Muscle of back (tissue), 11 donors: ENCODE data around the gene CANX. TPM values are rescaled to one million over a fixed set of nuclear protein-coding genes. Genes with fewer than 3 reads are reported as not detected.

Experiments used
- DNase-seq, 3 donors: peaks; one replicate each; pipeline versions ENCODE4 v3.0.0 to v3.0.0-alpha.2; 2013
- polyA plus RNA-seq, 10 donors: library from polyadenylated mRNA; unstranded; fragments of 120-200 nt; gene quantifications; one replicate each; pipeline ENCODE4 v1.2.1, GENCODE V29; 2013; ENCODE audit not compliant: insufficient read length in 10 of 10

Gene CANX
- polyA plus RNA-seq, 10 donors: 192 to 285 (median 237) TPM

DNA sequence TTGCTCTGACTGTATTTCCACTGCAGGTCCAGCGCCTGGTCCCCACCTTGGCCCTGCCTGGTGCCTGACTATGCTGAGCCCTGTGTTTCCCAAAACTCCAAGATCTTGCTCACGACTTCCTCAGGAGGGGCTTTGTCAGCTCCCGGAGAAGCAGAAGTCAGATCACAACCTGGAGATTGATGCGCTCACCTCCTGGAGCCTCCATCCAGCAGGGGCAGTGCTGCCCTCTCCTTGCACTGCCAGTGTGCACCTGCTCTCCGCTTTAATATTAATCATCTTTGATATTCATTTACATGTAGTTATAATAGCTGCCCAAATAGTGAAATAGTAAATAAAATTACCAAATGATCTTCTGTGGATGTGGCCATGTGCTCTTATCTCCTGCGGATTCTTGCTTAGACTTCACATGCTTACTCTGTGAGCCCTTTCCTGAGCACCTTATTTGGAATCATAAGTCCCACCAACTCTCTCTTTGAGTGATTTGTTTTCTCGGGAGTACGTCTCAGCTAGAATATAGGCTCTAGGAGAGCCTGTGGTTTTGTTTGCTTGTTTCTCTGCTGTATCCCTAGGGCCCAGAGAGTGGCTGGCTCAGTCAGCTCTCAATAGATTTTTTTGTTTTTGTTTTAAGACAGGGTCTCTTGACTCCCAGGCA, 51.2 kb downstream of the CANX start:
- no peak for DNase-seq

DNA sequence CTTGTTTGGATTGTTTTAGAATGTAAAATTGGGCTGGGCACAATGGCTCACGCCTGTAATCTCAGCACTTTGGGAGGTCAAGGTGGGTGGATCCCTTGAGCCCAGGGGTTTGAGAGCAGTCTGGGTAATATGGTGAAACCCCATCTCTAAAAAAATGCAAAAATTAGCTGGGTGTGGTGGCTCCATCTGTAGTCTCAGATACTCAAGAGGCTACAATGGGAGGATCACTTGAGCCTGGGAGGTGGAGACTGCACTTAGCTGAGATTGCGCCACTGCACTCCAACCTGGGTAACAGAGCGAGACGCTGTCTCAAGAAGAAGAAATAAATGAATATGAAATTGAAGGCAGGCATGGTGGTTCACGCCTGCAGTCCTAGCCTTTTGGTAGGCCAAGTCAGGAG, 55.2 kb downstream of the CANX start:
- DNase-seq: no peak

DNA sequence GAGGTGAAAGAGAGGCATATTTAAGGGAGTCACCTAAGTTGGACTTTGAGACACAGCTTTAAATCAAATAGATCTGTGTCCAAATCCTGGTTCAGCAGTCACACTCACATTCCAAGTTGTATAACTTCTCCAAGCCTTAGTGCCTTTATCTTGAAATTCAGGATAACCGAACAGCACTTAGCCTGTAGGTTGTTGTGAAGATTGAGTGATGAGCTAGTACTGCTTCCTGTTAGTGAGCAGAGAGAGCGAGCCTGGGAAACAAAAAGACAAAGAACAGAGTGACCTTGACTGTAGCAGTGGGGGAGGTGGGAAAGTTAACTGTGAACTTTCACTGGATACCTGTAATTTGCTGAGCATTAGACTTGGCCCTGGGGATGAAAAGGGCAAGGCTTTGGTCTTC, 56.3 kb downstream of the CANX start:
- DNase-seq: no peak

DNA sequence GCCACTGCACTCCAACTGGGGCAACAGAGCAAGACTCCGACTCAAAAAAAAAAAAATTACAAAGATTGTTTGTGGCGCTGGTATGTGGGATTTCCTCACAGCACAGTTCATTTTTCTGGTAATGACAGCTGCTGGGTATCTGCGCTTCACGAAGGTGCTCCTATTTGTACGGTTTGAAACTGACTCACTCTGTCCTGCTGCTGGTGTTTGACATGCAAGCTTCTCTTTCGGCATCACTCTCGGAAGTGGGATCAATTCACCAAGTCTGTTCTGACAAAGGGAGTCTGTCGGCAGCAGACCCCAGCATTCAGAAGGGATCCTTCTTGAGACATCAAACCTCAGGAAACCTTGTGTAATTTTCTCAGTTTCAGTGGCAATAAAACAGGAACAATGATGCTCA, 60.2 kb downstream of the CANX start:
- DNase-seq: no peak

DNA sequence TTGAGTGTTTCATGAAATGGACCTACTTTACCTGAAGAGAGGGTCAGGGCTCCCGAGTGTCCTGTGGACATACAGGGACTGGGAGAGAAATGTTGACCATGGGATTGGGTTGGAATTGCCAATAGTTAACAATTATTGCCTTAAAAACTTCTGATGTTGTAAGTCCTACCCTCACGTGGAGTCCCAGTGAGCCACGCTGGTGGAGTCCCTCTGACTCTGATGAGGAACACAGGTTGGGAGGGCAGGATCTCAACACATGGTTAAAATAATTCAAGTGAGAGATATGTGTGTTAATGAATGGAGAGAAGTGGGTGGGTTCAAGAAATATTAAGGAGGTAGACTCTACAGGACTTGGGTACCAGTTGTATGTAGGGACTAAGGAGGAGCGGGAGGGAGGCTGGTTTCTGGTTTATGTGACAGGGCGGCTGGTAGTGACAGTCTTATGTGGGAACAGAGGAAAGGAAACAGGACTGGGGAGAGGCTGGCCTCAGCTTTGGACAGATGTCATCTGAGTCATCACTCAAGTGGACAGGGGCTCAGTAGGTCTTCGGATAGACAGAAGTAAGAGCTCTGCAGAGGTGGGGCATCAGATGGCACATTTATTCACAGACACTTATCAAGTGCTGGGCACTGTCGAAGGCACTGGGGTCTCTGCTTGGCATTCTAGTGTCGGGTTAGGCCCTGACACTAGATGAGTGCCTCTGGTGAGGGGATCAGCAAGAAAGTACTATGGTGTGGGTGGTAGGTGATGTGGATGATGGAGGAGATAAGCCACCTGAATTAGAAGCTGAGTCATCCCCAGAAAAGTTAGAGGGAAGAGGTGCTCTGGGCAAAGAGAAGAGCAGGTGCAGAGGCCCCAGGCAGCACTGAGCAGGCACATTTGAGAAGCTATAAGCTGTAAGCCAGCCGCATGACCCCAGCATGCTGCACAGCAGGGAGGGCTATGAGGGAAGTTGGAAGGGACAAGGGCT, 61.1 kb downstream of the CANX start:
- DNase-seq: no peak

DNA sequence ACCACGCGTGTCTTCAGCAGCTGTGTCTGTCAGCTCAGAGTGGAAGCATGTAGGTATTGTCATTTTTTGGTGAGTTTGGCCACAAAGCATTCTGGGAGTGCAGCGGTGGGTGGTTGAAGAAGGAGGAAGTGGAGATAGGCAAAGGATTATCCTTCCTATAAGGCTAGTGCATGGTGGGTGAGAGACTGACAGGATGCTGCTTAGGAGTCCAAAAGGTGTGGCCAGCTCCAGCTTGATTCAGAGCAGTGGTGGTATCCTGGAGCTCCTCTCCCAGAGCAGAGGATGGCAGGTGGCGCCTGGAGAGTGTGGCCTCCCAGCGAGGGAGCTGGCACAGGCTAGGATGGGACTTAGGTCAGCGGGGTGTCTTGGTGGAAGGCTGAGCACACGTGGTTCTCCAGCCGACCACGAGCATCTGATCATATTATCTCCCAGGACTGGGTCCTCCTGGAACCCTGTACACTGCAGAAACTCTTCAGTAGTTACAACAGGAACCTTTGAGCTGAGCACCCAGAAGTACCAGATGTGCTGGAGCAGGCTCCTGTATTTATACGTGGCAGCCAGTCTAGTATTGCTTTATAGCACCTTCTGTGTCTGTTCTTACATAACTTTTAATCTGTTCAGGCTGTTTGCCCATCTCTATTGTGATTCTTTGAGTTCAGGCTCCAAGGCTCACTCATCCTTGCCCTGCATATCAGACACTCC, 63.5 kb downstream of the CANX start:
- no peak for DNase-seq

DNA sequence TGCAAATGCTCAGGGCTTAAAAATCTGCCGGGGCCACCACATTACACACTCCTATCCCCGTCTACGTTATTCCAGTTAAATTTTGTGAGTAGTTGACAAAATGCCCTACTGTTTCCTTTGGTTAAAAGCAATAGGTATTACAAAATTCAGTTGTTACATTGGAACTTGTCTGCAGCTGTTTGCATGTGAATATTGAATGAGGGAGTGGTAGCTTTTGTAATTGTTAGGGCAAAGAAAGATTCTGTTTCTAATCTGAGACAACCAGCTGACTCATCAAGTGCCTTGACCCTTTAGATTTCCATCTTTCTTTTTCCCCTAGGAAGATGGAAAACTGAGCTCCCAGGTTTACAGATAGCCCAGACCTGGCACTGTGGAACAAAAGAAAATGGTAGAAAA, 64.0 kb downstream of the CANX start:
- DNase-seq: no peak

DNA sequence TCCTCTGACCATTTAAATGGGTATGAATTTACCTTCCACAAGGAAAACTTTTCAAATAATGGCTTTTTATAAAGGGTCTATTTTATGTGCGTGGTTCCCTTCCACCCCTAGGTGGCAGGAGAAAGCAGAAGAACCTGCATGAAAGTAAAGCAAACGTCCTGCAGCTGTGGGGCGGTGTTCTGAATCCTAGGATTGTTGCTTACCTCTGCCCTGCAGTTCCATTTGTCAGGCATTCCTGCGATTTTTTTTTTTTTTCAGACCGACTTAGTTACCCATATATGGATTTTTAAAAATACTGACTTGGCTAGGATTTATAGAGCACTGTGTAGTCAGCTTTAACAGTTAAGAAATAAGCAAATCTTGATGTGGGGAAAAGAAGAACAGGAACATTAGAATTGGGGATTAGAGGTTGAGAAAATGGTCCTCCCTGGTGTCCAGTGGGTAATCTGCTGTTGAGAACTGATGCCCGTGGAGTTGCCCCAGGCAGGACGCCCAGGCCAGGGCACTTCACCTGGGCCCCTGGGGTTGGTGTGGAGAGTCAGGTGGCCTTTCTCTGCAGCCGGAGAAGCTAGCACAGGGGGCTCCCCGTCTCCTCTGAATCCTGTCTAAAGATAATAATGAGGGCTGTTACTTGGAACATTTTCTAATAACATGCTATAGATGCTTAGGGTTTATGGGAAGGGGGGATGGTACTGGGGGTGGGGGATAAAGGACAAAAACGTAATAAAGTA, 64.6 kb downstream of the CANX start:
- DNase-seq: peak; percentile 64 to 80 (median 71)

DNA sequence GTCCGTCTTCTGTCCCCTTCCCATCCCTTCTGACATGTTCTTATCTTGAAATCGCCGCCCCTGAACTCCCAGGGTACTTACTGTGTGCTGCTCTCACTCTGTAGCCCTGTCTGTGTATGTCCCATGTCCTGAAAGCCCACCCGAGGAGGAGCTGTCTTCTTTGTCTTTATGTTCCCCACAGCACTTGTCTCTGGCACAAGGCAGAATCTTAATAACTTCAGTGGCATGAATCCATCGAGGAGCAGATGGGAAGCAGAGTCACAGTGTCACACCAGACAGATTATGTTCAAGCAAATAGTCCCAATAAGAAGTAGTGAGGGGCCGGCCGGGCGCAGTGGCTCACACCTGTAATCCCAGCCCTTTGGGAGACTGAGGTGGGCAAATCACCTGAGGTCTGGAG, 65.3 kb downstream of the CANX start:
- no peak for DNase-seq

DNA sequence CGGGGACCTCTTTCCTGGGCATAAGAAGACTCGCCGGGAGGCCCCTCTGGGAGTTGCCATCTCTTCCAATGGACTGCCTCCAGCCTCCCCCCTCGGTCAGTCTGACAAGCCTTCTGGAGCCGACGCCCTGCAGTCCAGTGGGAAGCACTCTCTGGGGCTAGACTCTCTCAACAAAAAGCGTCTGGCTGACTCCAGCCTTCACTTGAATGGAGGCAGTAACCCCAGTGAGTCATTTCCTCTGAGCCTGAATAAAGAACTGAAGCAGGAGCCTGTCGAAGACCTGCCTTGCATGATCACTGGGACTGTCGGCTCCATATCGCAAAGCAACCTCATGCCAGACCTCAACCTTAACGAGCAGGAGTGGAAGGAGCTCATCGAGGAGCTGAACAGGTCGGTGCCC, 66.6 kb downstream of the CANX start:
- peak in 1 of 3 donors; percentile 54 for DNase-seq

DNA sequence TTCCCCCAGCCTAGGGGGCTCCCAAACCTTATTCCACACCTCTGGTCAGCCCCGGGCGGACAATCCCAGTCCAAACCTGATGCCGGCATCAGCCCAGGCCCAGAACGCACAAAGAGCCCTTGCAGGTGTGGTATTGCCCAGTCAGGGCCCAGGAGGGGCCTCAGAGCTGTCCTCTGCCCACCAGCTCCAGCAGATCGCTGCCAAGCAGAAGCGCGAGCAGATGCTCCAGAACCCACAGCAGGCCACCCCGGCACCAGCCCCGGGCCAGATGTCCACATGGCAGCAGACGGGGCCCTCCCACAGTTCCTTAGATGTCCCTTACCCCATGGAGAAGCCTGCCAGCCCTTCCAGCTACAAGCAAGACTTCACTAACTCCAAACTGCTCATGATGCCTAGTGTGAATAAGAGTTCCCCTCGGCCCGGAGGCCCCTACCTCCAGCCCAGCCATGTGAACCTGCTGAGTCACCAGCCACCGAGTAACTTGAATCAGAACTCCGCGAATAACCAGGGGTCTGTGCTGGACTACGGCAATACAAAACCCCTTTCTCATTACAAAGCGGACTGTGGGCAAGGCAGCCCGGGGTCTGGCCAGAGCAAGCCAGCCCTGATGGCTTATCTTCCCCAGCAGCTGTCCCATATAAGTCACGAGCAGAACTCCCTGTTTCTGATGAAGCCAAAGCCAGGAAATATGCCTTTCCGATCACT, 67.4 kb downstream of the CANX start:
- DNase-seq: no peak

DNA sequence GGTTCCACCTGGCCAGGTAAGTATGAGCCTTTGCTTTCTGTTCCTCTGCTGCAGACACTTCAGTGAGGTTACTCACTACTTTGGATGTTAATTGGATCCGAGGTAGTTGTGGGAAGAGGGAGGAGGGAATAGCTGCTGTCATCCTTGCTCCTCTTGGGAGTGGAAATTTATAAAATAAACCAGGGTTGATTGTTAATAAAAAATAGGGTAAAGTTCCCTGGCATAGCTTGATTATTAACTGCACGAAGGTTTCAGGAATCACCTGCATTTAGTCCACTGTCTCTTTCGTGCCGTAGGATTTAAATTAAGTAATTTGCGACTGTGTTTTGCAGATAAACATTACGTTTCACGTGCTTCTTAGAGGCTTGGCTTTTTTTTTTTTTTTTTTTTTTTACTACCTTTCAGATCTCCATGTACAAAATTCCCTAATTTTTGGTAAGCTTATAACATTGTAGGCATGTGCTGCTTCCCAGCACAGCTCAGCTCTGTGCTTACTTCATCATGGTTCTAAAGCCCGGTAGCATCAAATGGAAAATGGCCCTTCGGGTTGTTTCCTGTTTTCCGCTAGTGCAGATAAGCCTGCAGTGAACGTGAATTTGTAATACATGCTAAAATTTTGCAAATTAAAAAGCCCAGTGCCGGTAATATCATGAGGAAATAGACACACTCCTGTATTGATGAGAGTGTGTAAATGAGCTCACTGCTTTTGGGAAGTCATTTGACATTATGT, 68.1 kb downstream of the CANX start:
- no peak for DNase-seq

DNA sequence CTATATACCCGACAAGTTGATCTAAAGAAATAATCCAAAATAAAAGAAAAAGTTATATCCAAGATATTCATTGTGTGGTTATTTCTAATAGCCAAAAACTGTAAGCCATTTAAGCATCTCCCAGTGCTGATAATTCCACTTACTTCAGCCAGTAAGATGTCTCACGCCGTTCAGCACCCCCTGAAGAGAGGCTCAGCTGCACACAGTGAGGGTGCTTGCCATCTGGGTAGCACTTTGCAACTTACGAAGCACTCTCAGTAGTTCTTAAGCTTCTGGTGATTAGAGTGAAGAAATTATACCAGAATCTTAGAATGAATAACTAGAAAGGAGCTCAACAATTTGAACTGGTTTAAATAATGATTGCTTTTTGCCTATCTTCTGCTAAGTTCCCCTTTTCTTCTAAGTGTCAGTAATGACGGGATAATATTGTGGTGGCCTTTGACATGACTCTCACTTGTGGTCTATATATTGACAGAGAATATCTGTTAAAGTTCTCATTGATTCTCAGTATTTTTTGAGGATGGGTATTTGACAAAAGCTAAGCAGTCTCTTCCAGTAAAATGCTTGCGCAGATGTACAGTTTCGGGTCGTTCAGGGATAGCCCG, 68.8 kb downstream of the CANX start:
- no peak for DNase-seq

DNA sequence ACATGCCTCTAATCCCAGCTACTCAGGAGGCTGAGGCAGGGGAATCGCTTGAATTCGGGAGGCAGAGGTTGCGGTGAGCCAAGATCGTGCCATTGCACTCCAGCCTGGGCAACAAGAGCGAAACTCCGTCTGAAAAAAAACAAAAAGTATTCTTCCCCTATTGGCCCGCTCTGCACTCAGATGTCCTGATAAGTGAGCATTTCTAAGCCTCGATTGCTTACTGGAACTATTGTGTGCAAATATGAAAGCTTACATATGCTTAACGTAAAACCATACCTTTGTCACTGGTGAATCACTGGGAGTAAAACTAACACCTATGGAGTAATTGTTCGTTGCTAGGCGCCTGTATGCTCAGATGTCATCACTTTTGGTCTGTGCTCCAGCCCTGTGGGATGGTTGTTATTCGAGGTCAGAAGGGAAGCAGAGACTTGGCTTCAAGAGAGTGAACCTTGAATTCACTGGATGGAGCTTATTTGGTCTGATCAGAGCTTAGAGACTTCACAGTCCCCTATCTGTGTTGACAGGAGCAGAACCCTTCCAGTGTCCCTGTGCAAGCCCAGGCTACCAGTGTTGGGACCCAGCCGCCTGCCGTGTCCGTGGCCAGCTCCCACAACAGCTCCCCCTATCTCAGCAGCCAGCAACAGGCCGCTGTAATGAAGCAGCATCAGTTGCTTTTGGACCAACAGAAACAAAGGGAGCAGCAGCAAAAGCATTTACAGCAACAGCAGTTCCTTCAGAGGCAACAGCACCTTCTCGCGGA, 69.7 kb downstream of the CANX start:
- no peak for DNase-seq

DNA sequence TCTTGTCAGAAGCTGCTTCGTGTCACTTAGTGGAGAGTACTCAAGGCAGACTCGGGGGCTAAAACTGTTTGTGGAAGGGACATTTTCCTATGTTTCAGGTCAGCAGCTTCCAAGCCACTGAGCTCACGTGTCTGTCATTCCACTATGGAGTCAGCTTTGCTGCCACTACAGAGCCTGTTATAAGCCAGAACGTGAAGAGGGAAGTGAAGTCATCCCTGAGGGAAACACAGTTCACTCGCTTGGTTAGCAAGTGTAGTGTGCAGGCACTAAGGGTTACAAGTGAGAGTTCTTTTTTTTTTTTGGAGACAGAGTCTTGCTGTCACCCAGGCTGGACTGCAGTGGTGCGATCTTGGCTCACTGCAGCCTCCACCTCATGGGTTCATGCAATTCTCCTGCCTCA, 70.5 kb downstream of the CANX start:
- DNase-seq: no peak

DNA sequence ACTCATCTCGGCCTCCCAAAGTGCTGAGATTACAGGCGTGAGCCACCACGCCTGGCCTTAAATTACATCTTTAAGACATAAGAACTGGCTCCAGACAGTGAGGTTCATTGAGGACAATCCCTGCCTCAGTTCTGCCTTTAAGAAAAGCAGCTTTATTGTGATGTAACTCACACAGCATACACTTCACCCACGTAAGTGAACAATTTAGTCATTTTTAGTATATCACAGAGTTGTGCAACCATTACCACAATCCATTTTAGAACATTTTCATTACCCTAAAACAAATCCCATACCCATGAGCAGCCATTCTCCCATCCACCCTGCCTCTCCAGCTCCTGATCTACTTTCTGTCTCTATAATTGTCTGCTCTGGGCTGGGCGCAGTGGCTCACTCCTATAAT, 71.0 kb downstream of the CANX start:
- no peak for DNase-seq

DNA sequence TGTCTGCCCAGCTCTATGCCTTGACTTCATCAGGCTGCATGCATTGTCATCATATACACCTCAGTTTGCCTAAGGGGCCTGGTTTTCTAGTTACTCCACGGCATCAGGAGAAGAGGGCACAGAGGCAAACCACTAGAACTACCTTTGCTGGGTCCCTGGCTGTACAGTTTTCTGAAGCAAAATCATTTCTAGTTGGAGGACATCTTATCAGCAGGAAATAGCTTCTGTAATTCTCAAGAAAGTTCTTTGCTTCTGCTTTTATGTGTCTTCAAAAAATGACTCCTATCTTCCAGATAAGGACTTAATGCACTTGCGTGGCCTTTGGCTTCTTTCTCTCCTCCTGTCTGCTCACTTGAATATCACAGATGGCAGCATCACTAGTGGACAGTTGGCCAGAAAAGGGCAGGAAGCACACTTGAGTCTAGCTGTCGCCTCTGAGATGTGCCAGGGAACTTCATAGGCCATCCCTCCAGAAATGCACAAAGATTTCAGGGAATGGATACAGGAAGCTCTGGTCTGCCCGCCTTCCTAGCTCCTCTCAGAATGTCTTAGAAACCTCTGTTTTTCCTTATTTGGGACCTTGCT, 72.6 kb downstream of the CANX start:
- no peak for DNase-seq

DNA sequence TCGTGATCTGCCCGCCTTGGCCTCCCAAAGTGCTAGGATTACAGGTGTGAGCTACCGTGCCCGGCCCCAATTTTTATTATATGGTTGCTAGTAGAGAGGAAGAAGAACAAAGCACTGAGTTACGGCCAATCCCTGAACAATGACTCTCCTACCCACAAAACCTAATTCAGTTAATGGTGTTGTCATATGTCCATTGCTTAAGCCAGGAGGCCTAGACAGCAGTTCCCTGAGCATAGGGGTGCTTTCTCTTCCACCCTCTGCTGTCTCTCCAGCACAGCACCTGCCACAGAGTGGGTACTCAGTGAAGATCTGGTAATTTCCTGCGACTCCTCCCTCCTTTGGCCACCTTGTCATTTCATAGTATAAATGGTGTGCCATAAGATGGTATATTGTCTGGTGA, 73.6 kb downstream of the CANX start:
- DNase-seq: no peak

DNA sequence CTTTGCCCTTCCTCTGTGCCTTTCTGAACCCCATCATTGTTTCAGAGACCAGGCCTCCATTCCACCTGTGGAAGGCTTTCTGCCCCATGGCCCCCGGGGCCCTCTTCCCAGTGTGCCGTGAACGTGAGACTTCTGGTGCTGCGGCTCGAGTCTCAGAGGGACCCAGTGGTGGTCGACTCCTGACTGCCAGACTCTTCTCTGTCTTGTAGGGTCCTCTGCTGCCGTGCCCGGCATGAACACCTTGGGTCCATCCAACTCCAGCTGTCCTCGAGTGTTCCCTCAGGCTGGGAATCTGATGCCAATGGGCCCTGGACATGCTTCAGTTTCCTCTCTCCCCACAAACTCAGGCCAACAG, 74.9 kb downstream of the CANX start:
- no peak for DNase-seq
